ENCODE results near the gene SYT1. TPM values are rescaled to one million over a fixed set of nuclear protein-coding genes. Genes with fewer than 3 reads are reported as not detected.

The SYT1 gene
- total and polyA plus RNA-seq, 2 donors: 5.1 to 13.8 TPM

- no peak overlapping the region for H3K27ac ChIP-seq (ENCODE audit: low read depth)
- no peak overlapping the region for H3K4me3 ChIP-seq (ENCODE audit: low read depth, low read length)
- DNase-seq (ENCODE audit: extremely low spot score): no peak
- no peaks in the 10 kb centered on the region for H3K4me1 ChIP-seq (ENCODE audit: insufficient read depth)
- peaks cover 1% of the 10 kb centered on the region for H3K36me3 ChIP-seq (ENCODE audit: insufficient read depth)
- 70% methylated on average over 2 of the region's 2 CpGs for WGBS
Observed at GRCh38 chr12:79267580-79267979, 403.0 kb downstream of the SYT1 start.

DNA sequence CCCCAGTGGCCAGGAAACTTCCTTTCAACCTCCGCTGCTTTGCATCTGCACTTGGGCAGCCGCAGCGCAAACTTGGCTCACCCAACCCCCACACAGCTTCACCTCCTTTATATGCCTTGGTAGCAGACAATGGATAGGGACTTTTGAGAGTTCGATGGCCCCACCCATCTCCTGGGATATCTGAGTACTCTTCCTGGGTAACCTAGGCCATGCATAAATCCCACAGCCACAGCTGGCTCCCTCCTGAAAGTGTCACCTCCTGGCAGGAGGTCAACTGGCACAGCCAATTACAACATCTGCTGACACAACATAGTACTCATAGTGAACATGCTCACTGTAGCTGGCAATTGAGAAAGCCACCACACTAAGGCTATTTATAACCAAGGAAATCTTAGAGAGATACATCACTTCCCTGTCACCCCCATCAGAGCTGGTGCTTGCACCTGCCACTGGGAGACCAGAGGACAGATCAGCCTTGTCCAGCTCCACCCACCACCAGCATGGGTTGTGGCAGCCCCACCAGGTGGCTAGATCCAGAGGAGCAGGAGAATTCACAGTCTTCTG, 410.0 kb downstream of the SYT1 start:
- no peak overlapping the region for H3K27ac ChIP-seq (ENCODE audit: low read depth)
- H3K4me3 ChIP-seq (ENCODE audit: low read depth, low read length): no peak overlapping the region
- no peak for DNase-seq (ENCODE audit: extremely low spot score)
- WGBS: 91% methylated on average over 4 of the region's 4 CpGs
- H3K36me3 ChIP-seq (ENCODE audit: insufficient read depth): no peaks in the 10 kb centered on the region
- no peaks in the 10 kb centered on the region for H3K4me1 ChIP-seq (ENCODE audit: insufficient read depth)

DNA sequence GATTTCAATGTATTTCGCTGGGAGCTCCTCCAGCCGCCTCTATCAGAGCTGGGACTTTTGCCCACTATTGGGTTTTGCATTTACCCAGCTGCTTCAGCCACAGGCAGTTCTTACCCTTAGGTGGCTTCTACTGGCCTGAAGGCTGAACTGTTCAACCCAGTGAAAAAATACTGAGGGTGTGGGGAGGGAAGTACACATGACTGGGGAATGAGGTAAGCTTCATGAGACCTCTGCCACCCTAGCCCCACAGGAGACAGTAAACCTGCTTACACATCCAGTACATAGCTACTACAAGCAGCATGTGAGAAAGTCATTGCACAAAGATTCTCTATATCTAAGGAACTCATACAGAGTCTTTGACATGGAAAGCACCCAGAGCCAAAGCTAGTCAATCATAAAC, 411.1 kb downstream of the SYT1 start:
- H3K4me1 ChIP-seq (ENCODE audit: insufficient read depth): no peaks in the 10 kb centered on the region
- no peaks in the 10 kb centered on the region for H3K36me3 ChIP-seq (ENCODE audit: insufficient read depth)
- DNase-seq (ENCODE audit: extremely low spot score): no peak
- 95% methylated on average over 2 of the region's 2 CpGs for WGBS
- no peak overlapping the region for H3K27ac ChIP-seq (ENCODE audit: low read depth)
- no peak overlapping the region for H3K4me3 ChIP-seq (ENCODE audit: low read depth, low read length)

GRCh38 chr12:79283364-79283763, 418.8 kb downstream of the SYT1 start:
- no peaks in the 10 kb centered on the region for H3K36me3 ChIP-seq (ENCODE audit: insufficient read depth)
- 65% methylated on average over 2 of the region's 2 CpGs for WGBS
- H3K27ac ChIP-seq (ENCODE audit: low read depth): no peak overlapping the region
- no peaks in the 10 kb centered on the region for H3K4me1 ChIP-seq (ENCODE audit: insufficient read depth)
- no peak for DNase-seq (ENCODE audit: extremely low spot score)
- H3K4me3 ChIP-seq (ENCODE audit: low read depth, low read length): no peak overlapping the region

DNA sequence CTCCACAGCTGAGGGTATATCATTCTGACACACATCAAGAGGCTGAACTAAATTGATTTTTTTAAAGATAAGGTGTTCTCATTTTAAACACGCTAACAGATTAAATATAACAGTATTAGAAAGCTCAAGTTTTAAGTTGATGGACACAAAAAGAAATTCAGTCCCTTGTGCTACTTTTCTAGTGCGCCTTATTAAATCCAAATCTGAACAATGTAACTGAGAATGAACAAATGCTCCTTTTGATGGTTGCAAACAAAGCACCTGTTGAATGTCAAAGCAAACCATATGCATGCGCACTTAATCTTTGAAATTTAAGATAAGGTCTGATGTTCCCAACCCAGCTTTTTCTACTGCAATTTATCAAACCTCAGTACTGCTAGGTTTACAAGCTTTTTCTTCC, 424.3 kb downstream of the SYT1 start:
- Histone ChIP-seq H3K36me3 (ENCODE audit: insufficient read depth) (no peaks in the 10 kb centered on the region), H3K4me3 (ENCODE audit: low read depth, low read length) (no peak overlapping the region), H3K27ac (ENCODE audit: low read depth) (no peak overlapping the region), H3K4me1 (ENCODE audit: insufficient read depth) (no peaks in the 10 kb centered on the region)
- WGBS: 93% methylated on average over 3 of the region's 3 CpGs
- DNase-seq (ENCODE audit: extremely low spot score): no peak

GRCh38 chr12:79291711-79292110, 427.1 kb downstream of the SYT1 start:
- no peaks in the 10 kb centered on the region for H3K36me3 ChIP-seq (ENCODE audit: insufficient read depth)
- H3K27ac ChIP-seq (ENCODE audit: low read depth): no peak overlapping the region
- DNase-seq (ENCODE audit: extremely low spot score): no peak
- WGBS: 68% methylated on average over 3 of the region's 3 CpGs
- H3K4me3 ChIP-seq (ENCODE audit: low read depth, low read length): no peak overlapping the region
- H3K4me1 ChIP-seq (ENCODE audit: insufficient read depth): no peaks in the 10 kb centered on the region

DNA sequence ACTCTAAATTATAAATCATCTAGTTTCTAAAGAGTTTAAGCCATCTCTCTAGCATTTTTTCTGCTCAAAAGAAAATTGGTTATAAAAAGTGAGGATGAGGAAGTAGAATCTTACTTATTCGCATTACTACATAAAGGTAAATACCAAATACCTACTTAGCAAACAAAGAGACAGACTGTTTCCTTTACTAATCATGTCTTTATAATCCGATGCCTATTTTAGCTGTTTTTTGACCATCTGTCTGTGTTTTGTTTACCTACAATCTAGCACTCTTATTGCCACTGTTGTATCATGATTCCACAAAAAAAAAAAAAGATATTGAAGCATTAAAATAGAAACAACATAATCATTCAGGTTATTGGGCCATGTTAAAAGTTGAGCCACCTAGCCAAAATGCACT, 430.0 kb downstream of the SYT1 start:
- DNase-seq (ENCODE audit: extremely low spot score): no peak
- Histone ChIP-seq H3K4me1 (ENCODE audit: insufficient read depth) (peaks cover 2% of the 10 kb centered on the region), H3K27ac (ENCODE audit: low read depth) (no peak overlapping the region), H3K36me3 (ENCODE audit: insufficient read depth) (no peaks in the 10 kb centered on the region), H3K4me3 (ENCODE audit: low read depth, low read length) (no peak overlapping the region)
- WGBS: 82% methylated on average over 2 of the region's 2 CpGs

DNA sequence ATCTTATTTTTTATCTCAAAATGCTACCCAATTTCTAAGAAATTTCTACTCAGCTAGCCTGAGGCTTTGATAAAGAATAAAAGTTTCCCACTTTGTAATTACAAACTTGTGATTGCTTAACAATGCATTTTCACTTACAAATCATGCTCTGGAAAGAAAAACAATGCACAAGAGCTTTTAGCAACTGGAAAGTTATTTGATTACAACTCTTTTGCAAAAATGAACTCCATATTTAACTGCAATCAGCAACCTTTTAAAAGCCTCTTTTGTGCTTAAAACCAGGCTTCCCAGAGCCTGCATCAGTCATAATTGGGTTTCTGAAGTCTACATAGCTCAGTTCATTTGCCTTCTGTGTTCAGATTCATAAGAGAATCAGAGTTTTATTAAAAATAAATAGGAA, 431.0 kb downstream of the SYT1 start:
- no peak overlapping the region for H3K27ac ChIP-seq (ENCODE audit: low read depth)
- H3K36me3 ChIP-seq (ENCODE audit: insufficient read depth): no peaks in the 10 kb centered on the region
- H3K4me1 ChIP-seq (ENCODE audit: insufficient read depth): peaks cover 2% of the 10 kb centered on the region
- DNase-seq (ENCODE audit: extremely low spot score): no peak
- H3K4me3 ChIP-seq (ENCODE audit: low read depth, low read length): no peak overlapping the region

- 84% methylated on average over 5 of the region's 5 CpGs for WGBS
- H3K36me3 ChIP-seq (ENCODE audit: insufficient read depth): no peaks in the 10 kb centered on the region
- H3K27ac ChIP-seq (ENCODE audit: low read depth): no peak overlapping the region
- DNase-seq (ENCODE audit: extremely low spot score): no peak
- H3K4me3 ChIP-seq (ENCODE audit: low read depth, low read length): no peak overlapping the region
- H3K4me1 ChIP-seq (ENCODE audit: insufficient read depth): peaks cover 2% of the 10 kb centered on the region
Observed at GRCh38 chr12:79296133-79296532, 431.6 kb downstream of the SYT1 start.

DNA sequence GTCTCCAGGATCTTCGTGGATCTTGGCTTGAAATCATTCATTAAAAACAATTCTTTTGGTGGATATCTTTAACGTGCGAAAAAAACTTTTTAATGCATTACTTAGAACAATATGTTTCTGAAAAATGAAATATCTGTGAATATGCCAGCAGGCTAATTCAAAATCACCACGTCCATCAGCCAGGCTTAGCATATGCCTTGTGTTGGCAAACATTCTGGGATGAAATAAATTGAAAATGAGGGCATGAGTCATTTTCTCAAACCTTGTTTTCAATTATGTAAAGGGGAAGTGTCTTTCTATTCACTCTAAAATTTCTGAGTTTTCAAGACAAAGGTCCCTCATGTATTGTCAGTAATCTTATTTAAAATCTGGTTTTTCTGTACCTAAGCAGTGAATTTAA, 432.3 kb downstream of the SYT1 start:
- Histone ChIP-seq H3K4me3 (ENCODE audit: low read depth, low read length) (no peak overlapping the region), H3K36me3 (ENCODE audit: insufficient read depth) (no peaks in the 10 kb centered on the region), H3K27ac (ENCODE audit: low read depth) (no peak overlapping the region), H3K4me1 (ENCODE audit: insufficient read depth) (peaks cover 2% of the 10 kb centered on the region)
- no peak for DNase-seq (ENCODE audit: extremely low spot score)
- 83% methylated on average over 4 of the region's 4 CpGs for WGBS

DNA sequence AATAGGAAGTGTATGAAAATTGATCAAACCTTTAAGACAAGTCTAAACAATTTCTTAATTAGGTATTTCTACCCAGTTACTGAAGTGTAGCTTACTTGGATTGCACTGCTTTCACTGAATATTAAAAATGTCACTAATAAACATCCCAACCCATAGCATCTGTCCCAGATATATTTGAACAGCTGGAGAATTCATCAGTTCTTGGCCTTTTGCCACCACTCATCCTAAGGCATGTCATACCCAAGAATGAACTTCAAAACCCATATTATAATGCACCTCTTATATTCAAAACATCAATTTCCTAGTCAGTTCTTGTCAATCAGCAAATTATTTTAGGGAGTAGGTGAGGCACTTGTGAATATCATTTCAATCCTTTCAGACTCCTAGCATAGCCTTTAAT, 433.9 kb downstream of the SYT1 start:
- no peak overlapping the region for H3K27ac ChIP-seq (ENCODE audit: low read depth)
- H3K4me1 ChIP-seq (ENCODE audit: insufficient read depth): peaks cover 2% of the 10 kb centered on the region
- H3K4me3 ChIP-seq (ENCODE audit: low read depth, low read length): no peak overlapping the region
- DNase-seq (ENCODE audit: extremely low spot score): no peak
- no peaks in the 10 kb centered on the region for H3K36me3 ChIP-seq (ENCODE audit: insufficient read depth)

DNA sequence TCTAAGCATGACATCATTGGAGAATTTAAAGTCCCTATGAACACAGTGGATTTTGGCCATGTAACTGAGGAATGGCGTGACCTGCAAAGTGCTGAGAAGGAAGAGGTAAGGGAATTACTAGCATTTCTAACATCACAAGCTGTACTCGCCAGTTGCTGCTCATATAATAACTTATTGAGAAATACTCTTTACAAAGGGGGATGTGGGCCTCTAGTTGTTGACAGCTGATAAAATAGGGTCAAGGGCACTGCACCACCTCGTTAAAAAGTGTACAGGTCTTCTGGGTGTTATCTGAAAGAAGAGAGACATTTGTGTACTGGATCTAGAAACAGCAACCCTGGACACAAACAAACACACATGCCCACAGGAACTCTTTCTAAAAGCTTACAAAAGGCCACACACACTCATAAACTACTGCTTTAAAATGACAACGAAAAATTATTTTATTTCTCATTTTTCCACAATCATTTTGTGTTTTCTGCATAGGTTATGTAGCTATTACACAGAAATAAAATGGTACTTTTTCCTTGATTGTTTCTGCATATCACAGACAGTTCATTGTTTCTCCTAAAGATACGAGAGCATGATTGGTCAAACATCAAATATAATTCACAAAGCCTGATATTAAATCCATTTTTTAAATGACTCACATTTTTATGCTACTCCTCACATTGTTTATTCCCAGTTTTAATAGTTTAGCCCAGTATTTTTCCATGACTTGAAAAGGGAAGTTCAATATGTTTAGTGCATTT, 435.0 kb downstream of the SYT1 start:
- Histone ChIP-seq H3K4me3 (ENCODE audit: low read depth, low read length) (no peak overlapping the region), H3K36me3 (ENCODE audit: insufficient read depth) (no peaks in the 10 kb centered on the region), H3K27ac (ENCODE audit: low read depth) (no peak overlapping the region), H3K4me1 (ENCODE audit: insufficient read depth) (peaks cover 2% of the 10 kb centered on the region)
- 64% methylated on average over 5 of the region's 5 CpGs for WGBS
- DNase-seq (ENCODE audit: extremely low spot score): no peak

DNA sequence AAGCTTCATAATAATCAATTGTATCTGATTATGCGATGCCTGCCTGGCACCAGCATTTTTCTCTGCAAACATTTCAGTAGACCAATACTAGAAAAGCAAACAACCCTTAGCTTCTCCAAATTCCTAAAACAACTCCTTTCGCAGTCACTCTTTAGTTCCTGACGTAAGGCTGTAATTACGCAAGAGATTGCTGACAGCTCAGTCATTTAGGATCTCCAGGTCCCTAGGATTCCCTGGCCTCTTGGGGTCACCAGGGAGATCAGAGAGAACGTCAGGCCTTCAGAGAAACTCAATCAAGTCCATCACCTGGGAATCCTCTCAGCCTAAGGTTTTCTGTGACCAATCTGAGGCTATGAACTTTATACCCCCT, 435.6 kb downstream of the SYT1 start:
- Histone ChIP-seq H3K4me3 (ENCODE audit: low read depth, low read length) (no peak overlapping the region), H3K36me3 (ENCODE audit: insufficient read depth) (no peaks in the 10 kb centered on the region), H3K27ac (ENCODE audit: low read depth) (no peak overlapping the region), H3K4me1 (ENCODE audit: insufficient read depth) (peaks cover 2% of the 10 kb centered on the region)
- DNase-seq (ENCODE audit: extremely low spot score): no peak
- WGBS: 87% methylated on average over 5 of the region's 5 CpGs

GRCh38 chr12:79301181-79301580, 436.6 kb downstream of the SYT1 start:
- no peak for DNase-seq (ENCODE audit: extremely low spot score)
- Histone ChIP-seq H3K27ac (ENCODE audit: low read depth) (no peak overlapping the region), H3K4me1 (ENCODE audit: insufficient read depth) (peaks cover 2% of the 10 kb centered on the region), H3K4me3 (ENCODE audit: low read depth, low read length) (no peak overlapping the region), H3K36me3 (ENCODE audit: insufficient read depth) (no peaks in the 10 kb centered on the region)
- WGBS: 62% methylated on average over 3 of the region's 3 CpGs
